AG10803 (cell line): ENCODE data around the gene MAGEC3.

Experiments used
- DNase-seq: peaks from one replicate; pipeline ENCODE4 v3.0.0; 2010; ENCODE audit warnings: low read depth
- H3K4me3 ChIP-seq: 2 replicates; pipeline ENCODE4 v1.5.1; 2011; ENCODE audit warnings: mild to moderate bottlenecking, low read length, control low read depth
- CTCF ChIP-seq: conservative IDR thresholded peaks from 2 replicates; pipeline ENCODE4 v1.5.1; 2011; ENCODE audit warnings: mild to moderate bottlenecking, low read length, control low read depth, inconsistent platforms

MAGEC3 gene

GRCh38 chrX:141941234-141941633 is 103.1 kb downstream of the MAGEC3 start:
- no peak for DNase-seq
- no peak for TF ChIP-seq CTCF
- no peak overlapping the region for H3K4me3 ChIP-seq

- DNase-seq: no peak
- no peak overlapping the region for H3K4me3 ChIP-seq
- no peak for TF ChIP-seq CTCF
Observed at GRCh38 chrX:141945426-141945825, 107.3 kb downstream of the MAGEC3 start.

- no peak overlapping the region for H3K4me3 ChIP-seq
- no peak for TF ChIP-seq CTCF
- no peak for DNase-seq
Observed at GRCh38 chrX:141947350-141947749, 109.2 kb downstream of the MAGEC3 start.
